HepG2 (cell line): ENCODE results near the gene SRXN1. TPM values are rescaled to one million over a fixed set of nuclear protein-coding genes. Genes with fewer than 3 reads are reported as not detected.

Source experiments
- ATAC-seq: fragments of 200-7000 bp; cut with Tn5 transposase; 3 replicates; pipeline ENCODE4 v1.9.1; 2020; ENCODE audit warnings: mild to moderate bottlenecking, moderate library complexity
- BruUV-seq: library from RNA; stranded (reverse); fragments of 400-500 nt; replicated peaks from 2 replicates; lab custom pipeline; 2021; lab: Mats Ljungman, UMichigan
- CTCF ChIA-PET: fragments of 300-600 bp; formaldehyde crosslinking; extraction: SDS; loops from one replicate; lab custom pipeline; 2021; ENCODE audit warnings: low total read pairs, inconsistent platforms, low intra/inter-chr PET ratio; lab: Yijun Ruan, JAX
- POLR2A ChIA-PET: fragments of 350-600 bp; sonication (Branson Sonifier 250); formaldehyde crosslinking; loops from one replicate; lab custom pipeline; 2020; ENCODE audit warnings: antibody characterized with exemption, inconsistent platforms; lab: Yijun Ruan, JAX
- DNase-seq: peaks from one replicate; pipeline ENCODE4 v3.0.0-alpha.2; 2015; ENCODE audit warnings: low spot score
- FAIRE-seq: peaks from 3 replicates; lab custom pipeline; 2011; peaks lifted over from hg19 to GRCh38; lab: Jason Lieb, UNC
- H2AFZ ChIP-seq: one replicate; pipeline ENCODE4 v1.6.1; 2011; ENCODE audit warnings: low read length, inconsistent platforms
- H3K27ac ChIP-seq: fragments of 300-600 bp; 3 replicates; pipeline ENCODE4 v1.8.0; 2011; ENCODE audit warnings: mixed run types, mild to moderate bottlenecking, mixed read lengths, low read length, inconsistent platforms; ENCODE audit not compliant: insufficient read depth; ENCODE audit errors: extremely low read length
- H3K27me3 ChIP-seq, 2 experiments: fragments of 200-600 bp in 1 of 2; 2 replicates in 1 of 2; 3 replicates in 1 of 2; pipeline versions ENCODE4 v1.6.0 to v1.8.0; 2011; ENCODE audit warnings: low read length in 2 of 2, mild to moderate bottlenecking in 2 of 2, moderate library complexity in 2 of 2, inconsistent platforms in 1 of 2; ENCODE audit not compliant: insufficient read depth in 2 of 2, control insufficient read depth in 1 of 2
- H3K36me3 ChIP-seq, 2 experiments: fragments of 200-600 bp in 1 of 2; replicated peaks in 1 of 2; 2 replicates in 1 of 2; 3 replicates in 1 of 2; pipeline versions ENCODE4 v1.5.1 to v1.8.0; 2011; ENCODE audit warnings: low read length in 2 of 2, inconsistent platforms in 1 of 2; ENCODE audit not compliant: insufficient read depth in 2 of 2, control insufficient read depth in 1 of 2
- H3K4me1 ChIP-seq: 2 replicates; pipeline ENCODE4 v1.5.1; 2012; ENCODE audit warnings: low read length, inconsistent platforms; ENCODE audit not compliant: insufficient read depth
- H3K4me2 ChIP-seq: 2 replicates; pipeline ENCODE4 v1.6.0; 2011; ENCODE audit warnings: low read depth, low read length, inconsistent platforms
- H3K4me3 ChIP-seq, 3 experiments: fragments of 200-600 bp in 1 of 3; sonication (generic), shearing (Covaris generic) in 1 of 3; replicated peaks in 1 of 3; 2 replicates each; pipeline ENCODE4 v1.5.1; 2011 to 2016; ENCODE audit warnings: low read length in 3 of 3, inconsistent platforms in 2 of 3, low read depth in 2 of 3, mild to moderate bottlenecking in 2 of 3, control low read depth in 1 of 3, mixed read lengths in 1 of 3; ENCODE audit not compliant: insufficient read depth in 1 of 3
- H3K79me2 ChIP-seq: one replicate; pipeline ENCODE4 v1.6.1; 2011; ENCODE audit warnings: low read length, inconsistent platforms; ENCODE audit not compliant: insufficient read depth
- H3K9ac ChIP-seq: 2 replicates; pipeline ENCODE4 v1.6.0; 2011; ENCODE audit warnings: mild to moderate bottlenecking, low read depth, low read length, inconsistent platforms; ENCODE audit not compliant: insufficient read depth
- H3K9me3 ChIP-seq: 2 replicates; pipeline ENCODE4 v1.5.1; 2012; ENCODE audit warnings: mild to moderate bottlenecking, low read length
- H4K20me1 ChIP-seq: 2 replicates; pipeline ENCODE4 v1.6.0; 2011; ENCODE audit warnings: inconsistent platforms, mild to moderate bottlenecking, low read length, moderate library complexity; ENCODE audit not compliant: insufficient read depth
- CREBL2 ChIP-seq: sonication (generic); formaldehyde crosslinking; IDR thresholded peaks from 2 replicates; pipeline ENCODE4 v1.8.1; 2023; ENCODE audit warnings: missing genetic modification reagents, mild to moderate bottlenecking, borderline replicate concordance
- ZBTB33 ChIP-seq: sonication (generic); formaldehyde crosslinking; IDR thresholded peaks from 2 replicates; pipeline ENCODE4 v1.4.0; 2020; ENCODE audit warnings: missing genetic modification reagents
- ZBTB46 ChIP-seq: sonication (generic); formaldehyde crosslinking; IDR thresholded peaks from 2 replicates; pipeline ENCODE4 v1.4.0; 2020; ENCODE audit warnings: mild to moderate bottlenecking, missing genetic modification reagents, borderline replicate concordance
- ZFP36 ChIP-seq: fragments of 150-350 bp; IDR thresholded peaks from 2 replicates; pipeline ENCODE4 v1.6.1; 2018; ENCODE audit warnings: borderline replicate concordance, low read length, low read depth; ENCODE audit not compliant: partially characterized antibody
- ZNF101 ChIP-seq: sonication (generic); formaldehyde crosslinking; IDR thresholded peaks from 2 replicates; pipeline ENCODE4 v1.4.0; 2020; ENCODE audit warnings: mild to moderate bottlenecking, low read depth, missing genetic modification reagents, borderline replicate concordance
- ZNF382 ChIP-seq: sonication (generic); formaldehyde crosslinking; IDR thresholded peaks from 2 replicates; pipeline ENCODE4 v1.5.0; 2020; ENCODE audit warnings: missing genetic modification reagents, mild to moderate bottlenecking, borderline replicate concordance
- ZNF770 ChIP-seq: sonication (generic); formaldehyde crosslinking; IDR thresholded peaks from 2 replicates; pipeline ENCODE4 v1.5.0; 2020; ENCODE audit warnings: mild to moderate bottlenecking, missing genetic modification reagents
- whole genome bisulfite sequencing: methylation state at CpG from one replicate; pipeline ENCODE4 v1.1.6; 2017; ENCODE audit warnings: low lambda C conversion rate; 5-methylcytosine and 5-hydroxymethylcytosine counted together
- in situ Hi-C: cut with HindIII; loops from 2 replicates; pipeline ENCODE4 v1.10.0; 2017; ENCODE audit warnings: low pct_unique_long_range_greater_than_20kb; ENCODE audit not compliant: extremely low pct_ligation_motif_present
- intact Hi-C: fragments of 100-400 bp; cut with micrococcal nuclease; formaldehyde crosslinking; loops from one replicate; pipeline ENCODE4 v1.10.0; 2022; ENCODE audit not compliant: unreplicated experiment
- polyA plus RNA-seq, 8 experiments: library from polyadenylated mRNA; depleted of rRNA in 3 of 8; stranded (reverse) in 7 of 8; unstranded in 1 of 8; fragments of >200 nt; fragmentation: Illumina TruSeq in 4 of 8; extraction: Trizol in 4 of 8; gene quantifications; 2 replicates each; pipeline versions ENCODE4 v1.2.1 to v1.2.3, GENCODE V29; 2011 to 2016; ENCODE audit warnings: low read depth in 4 of 8, missing spikeins in 1 of 8, mixed read lengths in 1 of 8; ENCODE audit not compliant: insufficient read depth in 1 of 8
- total RNA-seq, 5 experiments: library from RNA; depleted of rRNA; stranded (reverse); fragments of >200 nt; fragmentation: Illumina TruSeq; extraction: Trizol; gene quantifications; 2 replicates each; pipeline ENCODE4 v1.2.3, GENCODE V29; 2016; ENCODE audit warnings: low read depth in 1 of 5
- TF ChIP-seq, protein P1 (sequence below): sonication (generic); formaldehyde crosslinking; IDR thresholded peaks from 2 replicates; pipeline ENCODE4 v1.8.1; 2022; ENCODE audit warnings: low read depth, mild to moderate bottlenecking, missing genetic modification reagents

SRXN1 gene
- total and polyA plus RNA-seq, 2 of the 13 experiments (the other 11 are each of a cell fraction or from before 2014, with no cell fraction given): 29.9 to 87.7 TPM

DNA sequence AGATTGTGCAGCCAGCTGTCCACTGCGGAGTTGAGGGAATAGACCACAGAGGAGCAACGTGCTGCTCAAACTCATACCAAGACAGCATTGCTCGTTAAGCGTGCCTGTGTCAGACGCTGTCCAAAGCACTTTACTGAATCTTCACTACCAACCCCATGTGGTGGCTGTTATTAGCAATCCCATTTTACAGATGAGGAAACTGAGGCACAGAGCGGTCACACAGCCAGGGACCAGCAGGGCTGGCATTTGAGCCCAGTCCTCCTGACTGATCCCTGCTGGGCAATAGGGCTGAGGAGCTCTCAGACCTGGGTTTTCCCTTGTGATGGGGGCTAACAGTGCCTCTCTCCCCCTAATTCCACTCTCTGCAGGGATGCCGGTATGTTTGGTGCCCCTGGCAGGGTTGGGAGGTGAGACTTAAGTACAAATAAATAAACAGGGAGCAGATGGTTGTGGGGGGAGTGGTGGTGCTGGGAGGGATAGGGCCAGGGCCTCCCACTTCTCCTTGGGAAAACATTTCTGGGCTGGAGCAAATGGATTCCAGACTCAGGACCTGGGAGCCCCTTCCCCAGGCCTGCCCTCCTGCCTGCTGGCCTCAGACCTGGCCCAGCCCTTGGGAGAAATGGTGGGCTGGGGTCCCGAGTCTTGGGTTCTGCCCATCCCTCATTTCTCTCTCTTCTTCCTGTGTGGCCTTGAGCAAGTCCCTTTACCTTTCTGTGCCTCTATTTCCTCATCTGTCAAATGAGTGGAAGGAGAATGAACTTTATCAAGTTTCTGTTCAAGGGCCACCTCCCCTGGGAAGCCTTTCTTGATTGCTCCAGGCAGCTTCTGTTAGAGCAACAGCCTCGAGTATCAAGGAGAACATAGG lies 17.7 kb downstream of the SRXN1 start (continued):
- TF ChIP-seq CREBL2 (CRISPR knock-in tag) (no peak), ZNF101 (CRISPR knock-in tag) (no peak), ZFP36 (peak; percentile 63)
- TF ChIP-seq, protein P1, sequence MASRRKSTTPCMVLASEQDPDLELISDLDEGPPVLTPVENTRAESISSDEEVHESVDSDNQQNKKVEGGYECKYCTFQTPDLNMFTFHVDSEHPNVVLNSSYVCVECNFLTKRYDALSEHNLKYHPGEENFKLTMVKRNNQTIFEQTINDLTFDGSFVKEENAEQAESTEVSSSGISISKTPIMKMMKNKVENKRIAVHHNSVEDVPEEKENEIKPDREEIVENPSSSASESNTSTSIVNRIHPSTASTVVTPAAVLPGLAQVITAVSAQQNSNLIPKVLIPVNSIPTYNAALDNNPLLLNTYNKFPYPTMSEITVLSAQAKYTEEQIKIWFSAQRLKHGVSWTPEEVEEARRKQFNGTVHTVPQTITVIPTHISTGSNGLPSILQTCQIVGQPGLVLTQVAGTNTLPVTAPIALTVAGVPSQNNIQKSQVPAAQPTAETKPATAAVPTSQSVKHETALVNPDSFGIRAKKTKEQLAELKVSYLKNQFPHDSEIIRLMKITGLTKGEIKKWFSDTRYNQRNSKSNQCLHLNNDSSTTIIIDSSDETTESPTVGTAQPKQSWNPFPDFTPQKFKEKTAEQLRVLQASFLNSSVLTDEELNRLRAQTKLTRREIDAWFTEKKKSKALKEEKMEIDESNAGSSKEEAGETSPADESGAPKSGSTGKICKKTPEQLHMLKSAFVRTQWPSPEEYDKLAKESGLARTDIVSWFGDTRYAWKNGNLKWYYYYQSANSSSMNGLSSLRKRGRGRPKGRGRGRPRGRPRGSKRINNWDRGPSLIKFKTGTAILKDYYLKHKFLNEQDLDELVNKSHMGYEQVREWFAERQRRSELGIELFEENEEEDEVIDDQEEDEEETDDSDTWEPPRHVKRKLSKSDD (CRISPR knock-in tag): no peak

DNA sequence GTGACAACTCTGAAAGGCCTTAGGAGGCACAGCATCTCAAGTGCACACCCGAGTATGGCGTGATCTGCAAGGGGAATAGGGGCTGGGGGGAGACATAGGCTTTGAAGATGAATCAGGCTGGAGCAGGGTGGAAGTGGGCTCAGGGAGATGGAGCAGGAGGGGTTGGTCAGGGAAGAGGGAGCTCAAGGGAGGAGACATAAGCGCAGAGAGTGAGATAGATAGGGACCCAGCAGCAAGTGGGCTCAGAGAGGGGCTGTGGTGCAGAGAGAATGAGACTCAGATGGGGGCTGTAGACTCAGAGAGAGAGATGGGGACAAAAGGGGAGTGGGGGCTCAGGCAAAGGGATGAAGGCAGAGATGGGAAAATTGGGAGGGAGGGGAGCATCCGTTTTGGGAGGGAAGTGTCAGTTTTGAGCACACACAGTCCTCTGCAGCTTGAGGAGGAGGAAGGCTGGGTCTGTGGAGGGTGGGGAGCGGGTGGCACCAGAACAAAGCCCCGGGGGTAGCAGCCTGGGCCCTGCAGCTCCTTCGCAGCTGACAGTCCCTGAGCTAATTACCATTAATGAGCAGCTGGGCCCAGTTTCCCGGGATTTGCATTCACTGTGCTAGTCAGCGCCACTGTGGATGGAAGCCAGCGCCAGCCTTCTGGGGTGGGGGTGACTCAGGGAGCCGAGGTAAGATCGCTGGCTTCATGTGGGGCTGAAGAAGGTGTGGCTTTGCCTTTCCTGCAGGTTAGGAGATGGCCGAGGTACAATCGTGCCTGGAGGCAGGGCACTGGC lies 18.7 kb downstream of the SRXN1 start:
- Histone ChIP-seq H3K4me3 (no peak overlapping the region), H3K36me3 (no peaks in the 10 kb centered on the region), H3K4me1 (no peaks in the 10 kb centered on the region), H4K20me1 (no peaks in the 10 kb centered on the region), H3K27me3 (peaks cover 14 to 67% of the 10 kb centered on the region in 2 experiments), H3K79me2 (no peaks in the 10 kb centered on the region), H3K9me3 (no peaks in the 10 kb centered on the region), H3K9ac (no peak overlapping the region), H2AFZ (no peak overlapping the region), H3K27ac (no peak overlapping the region), H3K4me2 (no peak overlapping the region)
- peak; percentile 24 for ATAC-seq
- BruUV-seq: no TSS peak
- intact Hi-C loops (no loop called here), in situ Hi-C loops (no loop called here)
- no peak for FAIRE-seq
- POLR2A ChIA-PET: interaction anchor here (0.6 kb wide), 1 partner anchor 167 kb away, joined by 3 read pairs; no protein-coding TSS in a partner anchor
- DNase-seq: no peak
- CTCF ChIA-PET: no interaction called here
- WGBS: 5% methylated on average over 12 of the region's 14 CpGs
- TF ChIP-seq ZNF382 (CRISPR knock-in tag) (no peak), ZBTB33 (CRISPR knock-in tag) (no peak), ZBTB46 (CRISPR knock-in tag) (no peak), ZNF770 (CRISPR knock-in tag) (no peak)
